Measurements from ENCODE around the gene SPOP. TPM values are rescaled to one million over a fixed set of nuclear protein-coding genes. Genes with fewer than 3 reads are reported as not detected.

Gene SPOP
- total RNA-seq, 2 donors from 2014 or later = 117 to 130 TPM

GRCh38 chr17:49582055-49582722, 95.7 kb downstream of the SPOP start:
- intact Hi-C loops (cut with DNase I) = no loop called here
- DNase-seq (ENCODE audit: low spot score) = no peak

GRCh38 chr17:49581648-49581998, 96.3 kb downstream of the SPOP start:
- intact Hi-C loops (cut with DNase I) = no loop called here
- no peak for DNase-seq (ENCODE audit: low spot score)

GRCh38 chr17:49580981-49581647, 96.8 kb downstream of the SPOP start:
- DNase-seq (ENCODE audit: low spot score) = no peak
- intact Hi-C loops (cut with DNase I) = no loop called here

- intact Hi-C loops (cut with DNase I) = no loop called here
- no peak for DNase-seq (ENCODE audit: low spot score)
These were observed 97.7 kb downstream of the SPOP start for GRCh38 chr17:49580055-49580721.

GRCh38 chr17:49579522-49579921, 98.4 kb downstream of the SPOP start:
- intact Hi-C loops (cut with DNase I) = loop anchor here (5.0 to 10.0 kb wide), 2 partner anchors 33 to 55 kb away; no protein-coding TSS in a partner anchor
- no peak for DNase-seq (ENCODE audit: low spot score)

- no peak for DNase-seq (ENCODE audit: low spot score)
- intact Hi-C loops (cut with DNase I) = loop anchor here (5.0 to 10.0 kb wide), 2 partner anchors 33 to 56 kb away; no protein-coding TSS in a partner anchor
These were observed 98.9 kb downstream of the SPOP start for GRCh38 chr17:49578952-49579500.

GRCh38 chr17:49578414-49578813, 99.5 kb downstream of the SPOP start:
- DNase-seq (ENCODE audit: low spot score) = no peak
- intact Hi-C loops (cut with DNase I) = loop anchor here (5.0 to 10.0 kb wide), 2 partner anchors 34 to 56 kb away; no protein-coding TSS in a partner anchor

GRCh38 chr17:49577963-49578362, 99.9 kb downstream of the SPOP start:
- no peak for DNase-seq (ENCODE audit: low spot score)
- intact Hi-C loops (cut with DNase I) = loop anchor here (5.0 to 10.0 kb wide), 2 partner anchors 34 to 57 kb away; no protein-coding TSS in a partner anchor

- intact Hi-C loops (cut with DNase I) = loop anchor here (5.0 to 10.0 kb wide), 2 partner anchors 35 to 57 kb away; no protein-coding TSS in a partner anchor
- DNase-seq (ENCODE audit: low spot score) = no peak
These were observed 100.3 kb downstream of the SPOP start for GRCh38 chr17:49577650-49577934.

GRCh38 chr17:49576917-49577649, 100.8 kb downstream of the SPOP start:
- no peak for DNase-seq (ENCODE audit: low spot score)
- intact Hi-C loops (cut with DNase I) = loop anchor here (5.0 to 10.0 kb wide), 2 partner anchors 35 to 58 kb away; no protein-coding TSS in a partner anchor

GRCh38 chr17:49576088-49576916, 101.6 kb downstream of the SPOP start:
- intact Hi-C loops (cut with DNase I) = loop anchor here (5.0 to 10.0 kb wide), 2 partner anchors 36 to 58 kb away; no protein-coding TSS in a partner anchor
- peak; percentile 86 for DNase-seq (ENCODE audit: low spot score)

- intact Hi-C loops (cut with DNase I) = loop anchor here (5.0 to 10.0 kb wide), 2 partner anchors 37 to 59 kb away; no protein-coding TSS in a partner anchor
These were observed 102.2 kb downstream of the SPOP start, which contains the start of gene NXPH3 for GRCh38 chr17:49575679-49576087. NXPH3 (plus strand) TSS chr17:49575871; CDS start chr17:49576220, 349 bp downstream.

GRCh38 chr17:49574945-49575678, 102.8 kb downstream of the SPOP start:
- peak; percentile 84 for DNase-seq (ENCODE audit: low spot score)
- intact Hi-C loops (cut with DNase I) = loop anchor here (5.0 to 10.0 kb wide), 4 partner anchors 37 to 277 kb away; no protein-coding TSS in a partner anchor

More at GRCh38 chr17:49575679-49576087, 102.2 kb downstream of the SPOP start, which contains the start of gene NXPH3:
- DNase-seq (ENCODE audit: low spot score) = peak; percentile 90

- peak; percentile 72 for DNase-seq (ENCODE audit: low spot score)
- intact Hi-C loops (cut with DNase I) = loop anchor here (5.0 to 10.0 kb wide), 3 partner anchors 60 to 278 kb away; no protein-coding TSS in a partner anchor
These were observed 103.5 kb downstream of the SPOP start for GRCh38 chr17:49574323-49574781.

- intact Hi-C loops (cut with DNase I) = loop anchor here (5.0 to 10.0 kb wide), 3 partner anchors 61 to 279 kb away; no protein-coding TSS in a partner anchor
- peak; percentile 68 for DNase-seq (ENCODE audit: low spot score)
These were observed 104.2 kb downstream of the SPOP start for GRCh38 chr17:49573510-49574322.

GRCh38 chr17:49572806-49573420, 105.0 kb downstream of the SPOP start:
- intact Hi-C loops (cut with DNase I) = loop anchor here (5.0 to 10.0 kb wide), 3 partner anchors 62 to 279 kb away; no protein-coding TSS in a partner anchor

More at GRCh38 chr17:49572806-49573420, 105.0 kb downstream of the SPOP start:
- DNase-seq (ENCODE audit: low spot score) = peak; percentile 67
